SK-N-DZ (cell line): ENCODE data around the gene MAP2.

Experiments
- DNase-seq: peaks from one replicate; pipeline ENCODE4 v3.0.0-alpha.2; 2015; ENCODE audit warnings: low spot score

MAP2 gene

DNA sequence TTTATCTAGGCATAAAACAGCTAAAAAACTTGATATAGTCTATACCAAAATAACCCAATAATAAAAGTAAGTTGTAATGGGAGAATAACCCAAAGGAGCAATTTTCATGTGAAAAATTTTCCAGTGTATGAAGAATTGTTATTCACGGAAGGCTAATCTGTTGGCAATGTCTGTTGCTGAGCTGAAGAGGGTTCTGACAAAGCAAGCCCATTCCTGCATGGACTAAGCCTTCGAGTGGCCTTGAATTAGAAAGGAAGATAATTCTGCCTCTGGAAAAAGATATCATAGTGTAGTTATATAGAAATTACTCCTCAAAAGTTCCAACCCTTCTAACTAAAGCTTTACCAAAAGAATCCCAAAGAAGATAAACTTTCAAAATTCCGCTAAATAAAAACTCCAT lies 101.5 kb downstream of the MAP2 start:
- DNase-seq: no peak

DNA sequence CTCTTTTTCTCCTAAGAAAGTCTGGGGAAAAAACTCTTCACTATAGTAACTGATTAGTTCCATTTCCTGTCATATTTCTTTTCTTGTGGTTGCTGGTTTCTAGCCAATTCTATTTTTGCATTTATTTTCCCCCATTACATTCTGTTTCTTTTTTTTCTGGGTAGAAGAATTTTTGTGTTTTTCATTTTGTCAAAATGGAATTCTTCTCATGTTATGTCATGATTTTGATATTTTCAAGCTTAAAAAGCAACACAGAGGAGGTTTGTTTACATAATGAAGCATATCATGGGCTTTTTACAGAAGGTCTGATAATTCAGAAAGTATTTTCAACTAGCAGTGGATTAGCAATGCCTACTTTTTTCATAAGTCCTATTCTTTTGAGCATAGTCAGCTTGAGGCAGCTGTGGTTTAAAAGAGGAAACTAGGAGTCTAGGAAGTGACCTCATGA lies 102.0 kb downstream of the MAP2 start:
- DNase-seq: no peak

DNA sequence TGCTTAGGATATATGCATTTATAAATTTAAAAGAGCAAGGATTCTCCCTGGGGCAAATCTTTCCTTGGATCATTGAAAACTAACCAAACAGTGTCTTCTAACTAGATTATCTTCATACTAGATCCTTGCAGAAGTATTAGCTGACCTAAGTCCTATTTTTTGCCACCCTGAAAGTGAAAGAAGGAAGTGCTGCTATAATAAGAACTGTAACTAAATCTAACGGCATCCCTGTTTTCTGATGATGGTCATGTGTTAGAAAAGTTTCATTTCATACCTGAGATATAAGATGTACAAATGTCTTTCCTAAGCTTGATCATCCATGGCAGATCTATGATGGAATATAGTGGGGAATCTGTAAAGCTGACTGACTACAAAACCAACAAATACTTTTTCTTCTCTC lies 102.7 kb downstream of the MAP2 start:
- no peak for DNase-seq

DNA sequence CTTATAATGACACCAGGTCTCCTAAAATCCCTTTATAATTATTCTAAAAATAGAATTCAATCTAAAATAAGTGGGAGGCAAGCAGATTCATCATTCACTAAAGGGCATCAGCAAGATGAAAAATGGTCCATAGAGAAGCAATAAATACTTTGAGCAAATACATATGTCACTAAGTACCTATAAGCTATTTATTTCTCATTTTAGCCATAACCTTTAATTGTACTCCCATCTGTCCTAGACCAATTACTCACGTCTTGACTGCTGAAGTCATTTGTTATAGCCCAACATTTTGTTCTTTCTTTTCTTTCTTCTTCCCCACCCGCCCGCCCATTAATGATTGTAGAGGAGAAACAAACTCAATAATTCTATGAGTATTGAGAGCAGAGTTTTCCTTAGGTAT lies 105.7 kb downstream of the MAP2 start:
- no peak for DNase-seq

GRCh38 chr2:209532321-209532720 lies 108.5 kb downstream of the MAP2 start:
- DNase-seq: no peak

- DNase-seq: no peak
These were observed 109.5 kb downstream of the MAP2 start for GRCh38 chr2:209533391-209533790.

DNA sequence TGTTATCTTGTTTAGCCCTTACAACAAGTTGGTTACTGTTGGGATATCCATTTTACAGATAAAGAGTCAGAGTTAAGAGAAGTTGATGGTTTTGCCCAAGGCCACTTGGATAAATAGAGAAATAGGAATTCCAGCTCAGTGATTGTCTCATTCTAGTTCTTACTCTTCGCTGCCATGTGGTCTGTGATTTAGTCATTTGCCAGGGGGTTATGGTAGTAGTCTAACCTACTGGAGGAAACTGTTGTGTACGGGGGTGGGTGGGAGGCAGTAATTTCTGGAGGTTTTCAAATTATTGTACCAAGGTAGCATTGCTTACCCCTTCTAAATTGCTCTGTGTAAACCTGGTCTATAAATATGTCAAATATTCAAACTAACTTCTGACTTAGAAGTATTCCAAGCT lies 110.4 kb downstream of the MAP2 start:
- no peak for DNase-seq

- DNase-seq: no peak
These were observed 112.5 kb downstream of the MAP2 start for GRCh38 chr2:209536363-209536762.

DNA sequence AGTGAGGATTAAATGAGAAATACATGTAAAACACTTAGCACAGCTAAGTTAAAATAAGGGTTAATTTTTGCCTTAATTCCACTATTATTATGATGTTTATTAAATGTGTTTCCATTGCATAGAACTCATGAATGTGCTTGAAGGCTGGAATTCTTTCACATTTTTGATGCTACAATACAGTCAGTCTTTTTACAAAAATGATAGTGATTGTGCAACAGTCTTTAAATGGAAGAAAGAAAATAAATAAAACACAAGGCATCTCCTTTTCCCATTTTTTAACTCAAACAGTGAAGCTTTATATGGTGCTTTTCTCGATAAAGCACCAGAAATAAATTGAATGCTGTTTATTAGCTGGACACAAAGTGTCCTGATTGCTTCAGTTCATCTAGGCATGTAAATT lies 123.9 kb downstream of the MAP2 start:
- no peak for DNase-seq

DNA sequence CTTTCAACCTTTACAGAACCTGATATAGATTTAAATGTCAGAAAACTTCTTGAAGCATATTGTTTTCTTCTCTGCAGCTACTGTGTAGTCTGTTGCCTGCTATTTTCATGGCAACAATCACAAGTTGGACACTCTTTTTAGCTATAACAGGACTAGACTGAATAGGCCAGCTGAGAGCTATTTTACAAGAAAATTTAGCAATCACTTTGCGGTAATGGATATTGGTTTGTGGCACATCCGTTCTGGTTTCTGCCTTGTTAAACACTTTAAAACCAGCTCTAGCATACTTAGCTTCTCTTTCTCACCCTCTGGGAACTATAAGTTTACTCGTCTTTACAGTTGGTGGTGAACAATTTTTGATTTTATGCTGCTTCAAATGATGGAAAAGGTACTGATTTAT lies 125.7 kb downstream of the MAP2 start:
- DNase-seq: no peak

DNA sequence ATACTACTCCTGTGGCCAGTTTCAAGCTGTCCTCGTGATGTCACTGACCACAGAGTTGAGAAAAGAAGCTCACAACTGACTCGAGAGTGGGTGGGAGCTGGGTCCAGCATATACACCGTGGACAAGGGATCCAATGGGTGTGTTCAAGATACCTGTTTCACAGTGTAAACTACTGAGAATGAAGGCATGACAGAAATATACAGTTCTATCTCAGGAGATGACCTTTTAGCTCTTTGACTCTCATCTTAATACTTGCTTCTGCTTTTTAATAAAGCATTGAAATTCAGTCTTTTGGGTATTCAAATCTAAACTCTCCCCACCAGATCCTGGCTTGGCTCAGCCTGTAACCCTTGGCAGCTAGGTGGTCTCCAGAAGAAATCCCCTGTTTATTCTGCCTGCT lies 130.1 kb downstream of the MAP2 start:
- DNase-seq: no peak

GRCh38 chr2:209556354-209556961 lies 132.6 kb downstream of the MAP2 start:
- no peak for DNase-seq

- DNase-seq: no peak
These were observed 137.1 kb downstream of the MAP2 start for GRCh38 chr2:209560911-209561310.

- DNase-seq: no peak
These were observed 139.6 kb downstream of the MAP2 start for GRCh38 chr2:209563453-209563852.

DNA sequence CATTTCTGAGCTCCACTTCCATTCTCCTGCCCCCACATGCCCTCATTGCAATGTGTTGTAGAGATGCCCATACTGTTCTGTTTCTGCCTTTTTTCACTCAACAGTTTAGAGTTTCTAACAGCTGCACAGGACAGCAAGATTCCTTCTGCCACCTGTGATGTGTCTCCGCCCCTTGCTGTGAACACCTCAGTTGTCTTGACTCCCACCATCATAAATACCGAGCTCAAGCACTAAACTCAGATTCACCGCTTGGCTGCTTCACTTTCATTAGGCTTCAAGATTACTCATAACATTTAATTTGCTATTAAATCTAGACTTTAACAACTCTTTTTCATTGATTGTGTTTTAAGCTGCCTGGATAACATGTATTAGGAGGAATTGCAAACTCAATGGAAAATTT lies 141.0 kb downstream of the MAP2 start:
- DNase-seq: no peak

GRCh38 chr2:209565896-209566582 lies 142.2 kb downstream of the MAP2 start:
- no peak for DNase-seq

DNA sequence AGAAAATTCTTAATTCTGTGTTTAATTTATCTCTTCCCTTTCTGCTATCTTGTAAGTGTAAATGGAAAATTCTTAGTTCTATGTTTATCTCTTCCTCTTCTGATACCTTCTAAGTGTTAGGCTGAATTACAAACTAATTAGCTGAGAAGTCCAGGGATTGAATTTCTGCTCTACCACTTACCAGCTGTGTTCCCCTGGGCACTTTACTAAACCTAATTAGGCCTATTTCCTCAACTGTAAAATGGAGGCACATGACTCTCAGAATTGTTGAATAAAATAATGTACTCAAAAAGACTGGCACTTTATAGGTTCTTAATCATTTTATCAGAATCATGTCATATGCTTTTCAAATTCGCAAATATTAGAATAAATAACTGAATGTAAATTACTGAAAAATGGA lies 146.3 kb downstream of the MAP2 start:
- DNase-seq: no peak

GRCh38 chr2:209574515-209574914 lies 150.7 kb downstream of the MAP2 start:
- no peak for DNase-seq

- peak; percentile 15 for DNase-seq
These were observed 153.8 kb downstream of the MAP2 start for GRCh38 chr2:209577376-209578357.

DNA sequence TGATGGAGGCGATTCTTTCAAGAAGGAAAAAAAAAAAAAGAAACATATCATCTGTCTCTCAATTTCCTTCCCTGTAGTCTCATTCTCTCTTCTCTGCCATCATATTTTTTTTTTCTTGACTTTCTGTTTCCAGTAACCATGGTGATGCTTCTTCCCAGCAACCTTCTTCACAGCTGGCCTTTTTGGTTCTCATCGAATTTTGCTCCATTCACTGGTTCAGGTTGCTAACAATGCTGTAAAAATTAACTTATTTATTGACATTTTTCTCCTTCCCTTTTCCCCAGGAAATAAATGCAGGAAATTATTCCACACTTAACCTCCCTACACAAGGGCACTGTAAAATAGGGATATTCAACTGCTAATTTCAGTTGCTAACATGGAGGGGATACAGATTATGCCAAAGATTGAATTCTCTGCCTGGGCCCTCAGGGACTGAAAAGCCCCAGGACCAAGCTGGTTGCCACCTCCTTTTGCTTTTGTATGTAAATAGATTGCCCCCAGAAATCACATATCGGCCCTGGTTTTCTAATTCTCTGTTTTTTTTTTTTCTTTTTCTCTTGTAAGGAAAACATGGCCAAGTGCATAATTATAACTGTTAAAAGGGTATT lies 154.7 kb downstream of the MAP2 start:
- DNase-seq: no peak

DNA sequence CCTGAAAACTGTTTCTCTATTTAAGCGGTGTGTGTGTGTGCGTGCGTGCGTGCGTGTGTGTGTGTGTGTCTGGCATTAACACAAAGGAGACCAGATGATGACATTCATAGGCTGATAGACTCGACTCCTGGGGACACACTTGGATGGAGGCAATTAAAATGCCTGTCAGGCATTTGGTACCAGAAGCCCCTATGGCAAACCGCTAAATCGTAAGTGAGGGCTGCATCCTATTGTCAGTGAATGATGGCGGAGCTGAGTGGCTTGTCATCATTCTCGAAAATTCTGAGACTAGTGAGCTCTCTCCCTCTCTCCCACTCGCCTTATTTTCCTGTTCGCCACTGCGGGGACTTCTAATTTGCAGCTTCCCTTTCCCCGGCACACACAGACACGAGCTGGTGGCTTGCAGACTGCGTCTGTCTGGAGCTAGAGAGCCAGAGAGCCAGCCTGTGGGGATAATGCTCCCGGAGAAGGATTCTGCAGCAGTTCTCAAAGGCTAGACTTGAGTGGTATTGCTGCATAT lies 155.4 kb downstream of the MAP2 start:
- peak; percentile 89 for DNase-seq

DNA sequence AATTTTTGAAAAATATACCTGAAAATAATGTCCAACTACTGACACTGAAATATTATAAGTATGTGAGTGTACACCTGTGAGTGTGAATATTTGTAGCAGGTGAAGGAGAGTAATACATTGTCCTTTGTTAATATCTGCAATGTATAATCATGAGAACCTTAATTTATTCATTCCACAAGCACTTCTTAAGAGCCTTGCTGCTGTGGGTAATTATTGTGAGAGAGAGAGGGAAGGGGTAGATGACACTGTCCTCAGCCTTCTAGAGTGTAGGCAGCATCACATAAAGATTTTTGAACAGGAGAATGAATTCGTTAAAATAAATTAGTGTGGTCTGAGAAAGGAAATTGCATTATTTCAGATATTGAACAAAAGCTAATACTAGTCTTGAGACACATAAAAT lies 157.2 kb downstream of the MAP2 start:
- no peak for DNase-seq
